Breast epithelium (tissue), 3 donors: ENCODE results near the gene FGFBP2.

ENCODE experiments used
- POLR2A ChIP-seq: fragments of 450-650 bp; IDR thresholded peaks from one replicate; pipeline ENCODE4 v1.6.1; 2016; ENCODE audit warnings: antibody characterized with exemption, mild to moderate bottlenecking, moderate library complexity
- TF ChIP-seq, protein P1 (sequence below), 3 donors: fragments of 450-650 bp; IDR thresholded peaks; one replicate each; pipeline ENCODE4 v1.5.1; 2016 to 2017; ENCODE audit warnings: antibody characterized with exemption in 3 of 3, mild to moderate bottlenecking in 3 of 3, moderate library complexity in 3 of 3

DNA sequence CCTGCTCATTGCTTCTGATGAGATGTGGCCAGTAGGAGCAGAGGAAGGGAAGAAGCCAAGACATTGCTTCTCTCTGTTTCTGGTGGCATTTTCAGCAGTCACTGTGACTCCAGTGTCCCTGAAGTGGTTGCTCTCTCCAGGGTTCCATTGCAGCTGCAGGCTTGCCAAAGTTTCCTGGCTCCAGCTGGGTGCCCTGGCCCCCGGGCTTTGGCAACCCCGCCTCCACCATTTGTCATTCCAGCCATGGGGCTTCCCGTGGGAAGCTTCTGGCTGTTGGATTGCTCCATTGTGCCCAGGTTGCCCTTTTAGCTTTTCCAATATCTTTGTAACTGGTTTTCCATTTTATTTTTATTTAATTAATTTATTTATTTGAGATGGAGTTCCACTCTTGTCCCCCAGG lies 37.1 kb downstream of the FGFBP2 start:
- TF ChIP-seq, protein P1, sequence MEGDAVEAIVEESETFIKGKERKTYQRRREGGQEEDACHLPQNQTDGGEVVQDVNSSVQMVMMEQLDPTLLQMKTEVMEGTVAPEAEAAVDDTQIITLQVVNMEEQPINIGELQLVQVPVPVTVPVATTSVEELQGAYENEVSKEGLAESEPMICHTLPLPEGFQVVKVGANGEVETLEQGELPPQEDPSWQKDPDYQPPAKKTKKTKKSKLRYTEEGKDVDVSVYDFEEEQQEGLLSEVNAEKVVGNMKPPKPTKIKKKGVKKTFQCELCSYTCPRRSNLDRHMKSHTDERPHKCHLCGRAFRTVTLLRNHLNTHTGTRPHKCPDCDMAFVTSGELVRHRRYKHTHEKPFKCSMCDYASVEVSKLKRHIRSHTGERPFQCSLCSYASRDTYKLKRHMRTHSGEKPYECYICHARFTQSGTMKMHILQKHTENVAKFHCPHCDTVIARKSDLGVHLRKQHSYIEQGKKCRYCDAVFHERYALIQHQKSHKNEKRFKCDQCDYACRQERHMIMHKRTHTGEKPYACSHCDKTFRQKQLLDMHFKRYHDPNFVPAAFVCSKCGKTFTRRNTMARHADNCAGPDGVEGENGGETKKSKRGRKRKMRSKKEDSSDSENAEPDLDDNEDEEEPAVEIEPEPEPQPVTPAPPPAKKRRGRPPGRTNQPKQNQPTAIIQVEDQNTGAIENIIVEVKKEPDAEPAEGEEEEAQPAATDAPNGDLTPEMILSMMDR (IDR thresholded peaks at IDR 0.05) = no peak
- no peak for TF ChIP-seq POLR2A
